Fibroblast of gingiva (primary cell): ENCODE data around the gene PDE4B.

Experiments used
- DNase-seq: peaks from one replicate; pipeline ENCODE4 v3.0.0-alpha.2; 2011; ENCODE audit warnings: low read depth

PDE4B gene

GRCh38 chr1:66240491-66241484 lies 448.1 kb downstream of the PDE4B start:
- no peak for DNase-seq

- DNase-seq: peak; percentile 80
Observed at GRCh38 chr1:66242646-66243547, 450.2 kb downstream of the PDE4B start.

GRCh38 chr1:66243548-66244130 lies 450.9 kb downstream of the PDE4B start:
- no peak for DNase-seq

- DNase-seq: no peak
Observed at GRCh38 chr1:66244429-66244828, 451.7 kb downstream of the PDE4B start.

- DNase-seq: no peak
Observed at GRCh38 chr1:66245691-66246090, 453.0 kb downstream of the PDE4B start.

GRCh38 chr1:66246351-66247269 lies 453.9 kb downstream of the PDE4B start:
- DNase-seq: no peak

GRCh38 chr1:66247415-66248208 lies 454.9 kb downstream of the PDE4B start:
- DNase-seq: no peak

- no peak for DNase-seq
Observed at GRCh38 chr1:66248257-66248656, 455.6 kb downstream of the PDE4B start.

- no peak for DNase-seq
Observed at GRCh38 chr1:66248746-66249145, 456.1 kb downstream of the PDE4B start.

GRCh38 chr1:66250075-66250474 lies 457.4 kb downstream of the PDE4B start:
- DNase-seq: no peak

- DNase-seq: peak; percentile 74
Observed at GRCh38 chr1:66250478-66250877, 457.8 kb downstream of the PDE4B start.

GRCh38 chr1:66251546-66251945 lies 458.9 kb downstream of the PDE4B start:
- DNase-seq: no peak

GRCh38 chr1:66253330-66253921 lies 460.7 kb downstream of the PDE4B start:
- peak; percentile 63 for DNase-seq

- DNase-seq: no peak
Observed at GRCh38 chr1:66254785-66255184, 462.1 kb downstream of the PDE4B start.

GRCh38 chr1:66256629-66257572 lies 464.2 kb downstream of the PDE4B start:
- no peak for DNase-seq

- no peak for DNase-seq
Observed at GRCh38 chr1:66258404-66259105, 465.9 kb downstream of the PDE4B start.

GRCh38 chr1:66261364-66261763 lies 468.7 kb downstream of the PDE4B start:
- DNase-seq: no peak
